WTC11 (cell line): Measurements from ENCODE around the gene MMP24OS. TPM values are rescaled to one million over a fixed set of nuclear protein-coding genes. Genes with fewer than 3 reads are reported as not detected.

Source experiments
- GRHL2 ChIP-seq: fragments of 250-450 bp; sonication (Bioruptor Pico); IDR thresholded peaks from 2 replicates; pipeline ENCODE4 v1.8.0; 2022; ENCODE audit warnings: mild to moderate bottlenecking, moderate library complexity; ENCODE audit not compliant: insufficient replicate concordance, severe bottlenecking
- NFE2L1 ChIP-seq: sonication (generic); formaldehyde crosslinking; IDR thresholded peaks from 2 replicates; pipeline ENCODE4 v1.8.1; 2023; ENCODE audit warnings: missing genetic modification reagents
- total RNA-seq: library from RNA; stranded (reverse); gene quantifications from 3 replicates; pipeline ENCODE4 v1.2.3, GENCODE V29; 2021
- TF ChIP-seq, protein P1 (sequence below): sonication (generic); formaldehyde crosslinking; IDR thresholded peaks from 2 replicates; pipeline ENCODE4 v1.8.0; 2022; ENCODE audit warnings: mild to moderate bottlenecking, missing genetic modification reagents
- TF ChIP-seq, protein P2 (sequence below): sonication (generic); formaldehyde crosslinking; IDR thresholded peaks from 2 replicates; pipeline ENCODE4 v1.8.0; 2022; ENCODE audit warnings: mild to moderate bottlenecking, missing genetic modification reagents
- TF ChIP-seq, protein P3 (sequence below): sonication (generic); formaldehyde crosslinking; IDR thresholded peaks from 2 replicates; pipeline ENCODE4 v1.8.1; 2023; ENCODE audit warnings: mild to moderate bottlenecking, missing genetic modification reagents

MMP24OS gene
- total RNA-seq, 1 experiment from 2014 or later, result 50.6 TPM

DNA sequence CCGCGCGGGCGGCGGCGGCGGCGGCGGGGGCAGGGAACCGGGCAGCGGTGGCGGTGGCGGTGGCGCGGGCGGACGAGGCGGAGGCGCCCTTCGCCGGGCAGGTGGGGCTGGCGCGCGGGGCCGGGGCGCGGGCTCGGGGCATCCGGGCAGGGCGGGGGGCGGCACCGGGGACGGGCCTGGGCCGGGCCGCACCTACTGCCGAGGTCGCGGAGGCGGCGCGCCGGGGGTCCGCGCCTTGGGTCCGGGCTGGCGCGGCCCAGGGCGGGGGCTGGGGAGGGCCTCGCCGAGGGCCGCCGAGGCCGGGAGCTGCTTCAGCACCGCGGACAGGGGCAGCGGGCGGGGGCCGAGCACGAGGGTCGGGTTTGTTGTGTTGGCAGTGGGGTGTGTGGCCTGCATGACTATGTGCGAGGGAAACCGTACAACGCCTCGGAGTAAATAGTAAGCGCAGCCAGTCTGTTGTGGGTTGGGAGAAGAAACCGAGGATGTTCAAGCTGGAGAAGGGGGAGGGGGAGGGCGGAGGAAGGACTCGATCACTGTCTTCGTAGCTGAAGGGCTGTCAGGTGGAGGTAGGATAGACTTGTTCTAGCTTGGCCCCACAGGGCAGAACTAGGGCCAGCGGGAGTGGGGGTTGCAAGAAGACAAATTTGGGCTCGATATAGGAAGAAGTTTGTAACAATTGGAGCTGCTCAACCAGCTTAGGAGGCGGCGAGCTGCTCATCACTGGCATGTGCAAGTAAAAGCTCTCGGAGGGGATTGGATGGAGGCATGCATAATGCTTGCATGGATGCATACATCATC, 50.8 kb downstream of the MMP24OS start (continued):
- TF ChIP-seq, protein P1, sequence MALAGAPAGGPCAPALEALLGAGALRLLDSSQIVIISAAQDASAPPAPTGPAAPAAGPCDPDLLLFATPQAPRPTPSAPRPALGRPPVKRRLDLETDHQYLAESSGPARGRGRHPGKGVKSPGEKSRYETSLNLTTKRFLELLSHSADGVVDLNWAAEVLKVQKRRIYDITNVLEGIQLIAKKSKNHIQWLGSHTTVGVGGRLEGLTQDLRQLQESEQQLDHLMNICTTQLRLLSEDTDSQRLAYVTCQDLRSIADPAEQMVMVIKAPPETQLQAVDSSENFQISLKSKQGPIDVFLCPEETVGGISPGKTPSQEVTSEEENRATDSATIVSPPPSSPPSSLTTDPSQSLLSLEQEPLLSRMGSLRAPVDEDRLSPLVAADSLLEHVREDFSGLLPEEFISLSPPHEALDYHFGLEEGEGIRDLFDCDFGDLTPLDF (CRISPR knock-in tag), result peak; percentile 81
- TF ChIP-seq, protein P2, sequence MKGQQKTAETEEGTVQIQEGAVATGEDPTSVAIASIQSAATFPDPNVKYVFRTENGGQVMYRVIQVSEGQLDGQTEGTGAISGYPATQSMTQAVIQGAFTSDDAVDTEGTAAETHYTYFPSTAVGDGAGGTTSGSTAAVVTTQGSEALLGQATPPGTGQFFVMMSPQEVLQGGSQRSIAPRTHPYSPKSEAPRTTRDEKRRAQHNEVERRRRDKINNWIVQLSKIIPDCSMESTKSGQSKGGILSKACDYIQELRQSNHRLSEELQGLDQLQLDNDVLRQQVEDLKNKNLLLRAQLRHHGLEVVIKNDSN (CRISPR knock-in tag), result peak; percentile 75; the same call in 1 of the 2 replicates
- TF ChIP-seq NFE2L1 (CRISPR knock-in tag) (peak; percentile 96), GRHL2 (CRISPR knock-in tag) (no peak)
- TF ChIP-seq, protein P3, sequence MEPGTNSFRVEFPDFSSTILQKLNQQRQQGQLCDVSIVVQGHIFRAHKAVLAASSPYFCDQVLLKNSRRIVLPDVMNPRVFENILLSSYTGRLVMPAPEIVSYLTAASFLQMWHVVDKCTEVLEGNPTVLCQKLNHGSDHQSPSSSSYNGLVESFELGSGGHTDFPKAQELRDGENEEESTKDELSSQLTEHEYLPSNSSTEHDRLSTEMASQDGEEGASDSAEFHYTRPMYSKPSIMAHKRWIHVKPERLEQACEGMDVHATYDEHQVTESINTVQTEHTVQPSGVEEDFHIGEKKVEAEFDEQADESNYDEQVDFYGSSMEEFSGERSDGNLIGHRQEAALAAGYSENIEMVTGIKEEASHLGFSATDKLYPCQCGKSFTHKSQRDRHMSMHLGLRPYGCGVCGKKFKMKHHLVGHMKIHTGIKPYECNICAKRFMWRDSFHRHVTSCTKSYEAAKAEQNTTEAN (CRISPR knock-in tag), result peak; percentile 76; the same call in 1 of the 2 replicates

Other genes with a start within 250 kb of the MMP24OS start
- 62.7 to 73.8 TPM (median 68.0 TPM) in 3 replicates for gene TRPC4AP, start 185.3 kb downstream of the MMP24OS start, total RNA-seq
- gene EDEM2, start 130.8 kb downstream of the MMP24OS start, total RNA-seq, result 22.7 to 24.2 TPM (median 24.0 TPM) in 3 replicates
- 20.5 to 29.7 TPM (median 22.2 TPM) in 3 replicates for gene PROCR, start 106.0 kb downstream of the MMP24OS start, total RNA-seq
- gene MMP24, start 51.4 kb downstream of the MMP24OS start, total RNA-seq, result 6.6 to 16.8 TPM (median 7.2 TPM) in 3 replicates
- gene EIF6, start 6.7 kb upstream of the MMP24OS start, total RNA-seq, result 130 to 157 TPM (median 133 TPM) in 3 replicates
- gene FAM83C, start 14.3 kb upstream of the MMP24OS start, total RNA-seq, result not detected in 3 replicates
- 73.5 to 76.8 TPM (median 75.9 TPM) in 3 replicates for gene UQCC1, start 133.9 kb upstream of the MMP24OS start, total RNA-seq
- 0.07 TPM in 1 of 3 replicates, not detected in the others for gene GDF5, start 160.1 kb upstream of the MMP24OS start, total RNA-seq
- 63.1 to 66.9 TPM (median 65.8 TPM) in 3 replicates for gene CEP250, start 177.5 kb upstream of the MMP24OS start, total RNA-seq